GM13977 (cell line): ENCODE data around the gene FRAS1.

Experiments
- DNase-seq: peaks from one replicate; pipeline ENCODE4 v3.0.0; 2012; ENCODE audit warnings: low spot score
- in situ Hi-C: fragments of 300-500 bp; cut with MboI; formaldehyde crosslinking; loops from one replicate; pipeline ENCODE4 v1.12.0; 2022; ENCODE audit warnings: low sequenced_read_pairs, low pct_unique_long_range_greater_than_20kb, mixed read lengths, inconsistent platforms; ENCODE audit not compliant: unreplicated experiment
- TF ChIP-seq, protein P1 (sequence below): IDR thresholded peaks from 2 replicates; pipeline ENCODE4 v1.5.1; 2012; ENCODE audit warnings: mild to moderate bottlenecking, control low read depth; ENCODE audit not compliant: insufficient read depth; ENCODE audit errors: extremely low read depth, missing control alignments

Gene FRAS1

DNA sequence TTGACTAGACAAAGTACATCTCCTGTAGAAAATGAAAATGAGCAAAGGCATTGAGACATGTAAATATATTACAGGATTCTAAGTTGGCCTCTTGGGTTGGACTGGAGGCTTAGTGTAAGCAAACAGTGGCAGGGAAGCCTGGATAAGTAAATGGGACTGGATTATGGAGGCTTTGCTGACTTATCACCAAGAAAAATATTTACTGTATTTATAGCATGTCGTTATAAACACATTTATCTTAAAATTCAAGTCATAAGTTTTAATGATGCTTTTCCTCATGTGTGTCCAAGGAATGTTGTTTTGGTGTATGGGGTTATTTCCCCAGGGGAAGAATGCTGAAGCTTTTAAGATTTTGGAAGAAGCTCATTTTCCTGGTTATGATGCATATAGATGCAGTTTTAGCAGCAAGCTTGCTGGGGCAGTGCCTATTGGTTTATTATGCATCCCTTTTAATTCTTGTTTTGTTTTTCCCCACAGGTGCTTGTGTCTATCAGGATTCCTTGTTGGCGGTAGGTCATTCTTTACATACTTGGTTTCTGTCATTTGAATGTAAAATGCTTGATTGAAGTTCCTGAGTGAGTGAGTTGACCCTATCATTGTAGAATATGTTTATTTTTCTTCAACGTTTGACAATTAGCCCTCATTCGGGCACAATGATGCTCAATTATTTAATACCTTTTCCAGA lies 8.5 kb downstream of the FRAS1 start:
- TF ChIP-seq, protein P1, sequence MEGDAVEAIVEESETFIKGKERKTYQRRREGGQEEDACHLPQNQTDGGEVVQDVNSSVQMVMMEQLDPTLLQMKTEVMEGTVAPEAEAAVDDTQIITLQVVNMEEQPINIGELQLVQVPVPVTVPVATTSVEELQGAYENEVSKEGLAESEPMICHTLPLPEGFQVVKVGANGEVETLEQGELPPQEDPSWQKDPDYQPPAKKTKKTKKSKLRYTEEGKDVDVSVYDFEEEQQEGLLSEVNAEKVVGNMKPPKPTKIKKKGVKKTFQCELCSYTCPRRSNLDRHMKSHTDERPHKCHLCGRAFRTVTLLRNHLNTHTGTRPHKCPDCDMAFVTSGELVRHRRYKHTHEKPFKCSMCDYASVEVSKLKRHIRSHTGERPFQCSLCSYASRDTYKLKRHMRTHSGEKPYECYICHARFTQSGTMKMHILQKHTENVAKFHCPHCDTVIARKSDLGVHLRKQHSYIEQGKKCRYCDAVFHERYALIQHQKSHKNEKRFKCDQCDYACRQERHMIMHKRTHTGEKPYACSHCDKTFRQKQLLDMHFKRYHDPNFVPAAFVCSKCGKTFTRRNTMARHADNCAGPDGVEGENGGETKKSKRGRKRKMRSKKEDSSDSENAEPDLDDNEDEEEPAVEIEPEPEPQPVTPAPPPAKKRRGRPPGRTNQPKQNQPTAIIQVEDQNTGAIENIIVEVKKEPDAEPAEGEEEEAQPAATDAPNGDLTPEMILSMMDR = no peak
- no peak for DNase-seq
- in situ Hi-C loops = no loop called here

DNA sequence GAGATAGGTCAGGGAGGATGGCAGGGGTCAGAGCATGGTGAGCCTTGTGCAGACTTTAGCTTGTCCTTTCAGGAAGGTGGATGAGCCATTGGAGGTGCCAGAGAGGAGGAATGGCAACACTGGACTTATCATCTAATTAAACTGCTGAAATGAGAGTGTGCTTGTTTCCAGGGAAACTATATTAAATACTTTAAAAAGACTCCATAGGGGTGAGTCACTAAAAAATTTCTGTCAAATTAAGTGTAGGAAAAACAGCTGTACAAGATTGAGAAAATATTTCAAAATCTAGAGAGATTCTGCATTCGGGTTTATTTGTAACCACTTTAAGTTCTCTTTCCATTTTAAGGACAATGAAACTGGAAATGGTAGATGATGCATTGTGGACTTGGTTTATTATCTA lies 11.4 kb downstream of the FRAS1 start:
- TF ChIP-seq, protein P1 = no peak
- in situ Hi-C loops = no loop called here
- DNase-seq = no peak

DNA sequence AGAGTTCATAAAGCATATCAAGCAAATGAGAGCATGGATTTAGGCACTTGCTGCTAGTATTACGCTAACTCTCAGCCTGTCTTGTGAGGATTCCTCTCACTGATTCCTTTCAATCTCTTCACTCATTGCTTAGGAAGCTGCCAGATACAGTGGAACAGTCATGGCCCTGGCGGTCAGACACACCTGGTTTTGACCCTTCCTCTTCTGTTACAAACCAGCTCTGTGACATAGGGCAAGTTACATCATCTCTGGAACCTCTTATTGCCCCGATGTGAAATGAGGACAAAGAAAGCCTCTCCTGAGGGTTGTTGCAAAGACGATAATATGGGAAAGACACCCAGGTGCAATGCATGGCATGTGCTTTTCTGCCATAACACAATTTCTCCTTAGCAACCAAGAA lies 12.2 kb downstream of the FRAS1 start:
- DNase-seq = no peak
- in situ Hi-C loops = no loop called here
- TF ChIP-seq, protein P1 = no peak

DNA sequence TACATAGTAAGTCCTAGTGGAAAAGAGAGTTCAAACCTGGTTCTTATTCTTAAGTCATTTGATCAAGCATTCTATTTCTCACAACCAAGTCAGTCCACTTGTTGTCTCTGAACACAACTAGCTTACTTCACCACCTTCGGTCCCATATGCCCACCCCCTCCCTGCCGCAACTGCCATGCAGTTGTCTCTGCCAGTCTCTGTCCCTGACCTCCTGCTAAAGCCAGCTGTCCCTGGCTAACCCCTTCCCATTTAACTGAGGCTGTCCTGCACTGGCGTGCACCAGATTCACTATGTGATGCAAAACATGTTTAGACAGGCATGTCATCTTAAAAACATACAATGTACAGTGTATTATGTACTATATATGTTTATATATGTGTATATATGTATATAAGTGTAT lies 12.7 kb downstream of the FRAS1 start:
- DNase-seq = no peak
- in situ Hi-C loops = no loop called here

DNA sequence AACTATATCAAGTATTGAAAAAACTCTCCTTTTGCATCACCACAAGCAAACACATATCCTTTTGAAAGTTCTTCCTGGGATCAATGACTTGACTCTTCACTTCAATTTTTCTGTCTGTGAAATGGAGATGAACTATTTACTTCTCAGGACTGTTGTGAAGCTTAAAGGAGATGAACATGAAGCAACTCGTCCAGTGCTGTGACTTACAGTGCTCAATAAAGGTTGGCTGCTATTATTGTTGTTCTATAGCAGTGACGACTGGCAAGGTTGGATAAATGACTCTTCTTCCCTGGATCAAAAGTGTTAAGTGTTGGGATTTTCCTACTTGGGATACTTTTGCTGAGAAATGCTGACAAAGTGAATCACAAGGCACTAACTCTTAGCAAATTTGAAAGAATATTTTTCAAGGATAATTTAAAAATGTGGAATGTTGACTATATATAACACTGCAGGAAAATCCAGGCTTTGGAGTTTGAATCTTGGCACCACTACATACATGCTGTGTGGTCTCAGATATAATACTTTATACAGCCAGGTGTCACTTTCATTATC lies 13.7 kb downstream of the FRAS1 start:
- in situ Hi-C loops = no loop called here
- DNase-seq = no peak
- TF ChIP-seq, protein P1 = no peak

More for the DNA sequence above, 12.7 kb downstream of the FRAS1 start:
- TF ChIP-seq, protein P1 = no peak

DNA sequence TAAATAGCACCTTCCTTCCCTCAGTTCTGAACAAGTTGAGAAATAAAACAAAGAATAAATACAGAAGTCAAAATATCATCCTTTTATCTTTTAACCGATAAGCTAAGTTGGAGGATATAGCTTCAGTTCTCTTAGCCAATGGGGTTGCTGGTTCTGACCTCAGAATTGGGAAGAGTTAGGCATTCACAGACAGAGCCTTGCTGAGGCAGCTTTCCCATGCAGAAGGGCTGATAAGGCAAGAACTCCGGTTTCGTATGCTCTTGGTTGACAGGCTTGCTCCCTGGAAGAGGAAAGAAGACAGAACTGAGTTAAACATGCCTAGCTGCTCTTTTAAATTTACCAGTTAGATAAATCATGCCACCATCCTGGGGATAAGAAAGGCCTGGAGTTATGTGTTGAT lies 17.6 kb downstream of the FRAS1 start:
- TF ChIP-seq, protein P1 = no peak
- no peak for DNase-seq
- in situ Hi-C loops = no loop called here
